ENCODE data around the gene PLCH1. TPM values are rescaled to one million over a fixed set of nuclear protein-coding genes. Genes with fewer than 3 reads are reported as not detected.

The PLCH1 gene
- total RNA-seq, 1 donor from 2014 or later, result 1.1 TPM

DNA sequence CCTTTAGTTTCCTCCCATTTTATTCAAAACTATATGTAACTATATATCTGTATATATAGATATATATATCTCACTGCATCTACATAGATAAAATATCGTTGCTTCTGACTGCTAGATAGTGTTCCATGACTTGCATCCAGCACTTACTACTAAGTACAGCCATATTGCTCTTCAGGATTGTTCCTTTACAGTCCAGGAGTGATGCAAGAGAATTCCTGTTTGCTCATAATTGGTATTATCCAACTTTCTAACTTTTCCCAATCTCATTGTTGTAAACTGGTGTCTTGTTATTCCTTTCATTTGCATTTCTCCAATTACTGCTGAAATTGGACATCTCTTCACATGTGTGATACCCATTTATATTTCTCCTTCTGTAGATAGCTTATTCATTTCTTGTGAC lies 351.6 kb downstream of the PLCH1 start:
- TF ChIP-seq CTCF (IDR thresholded peaks at IDR 0.05; ENCODE audit: partially characterized antibody, unreplicated experiment), result no peak
- Mint-ChIP-seq H3K36me3 (ENCODE audit: unreplicated experiment) (no peaks in the 10 kb centered on the region), H3K9me3 (ENCODE audit: unreplicated experiment) (peaks cover 2% of the 10 kb centered on the region), H3K4me3 (ENCODE audit: unreplicated experiment) (no peak overlapping the region), H3K4me1 (ENCODE audit: low read depth, unreplicated experiment) (peaks cover 4% of the 10 kb centered on the region), H3K27me3 (ENCODE audit: unreplicated experiment) (no peaks in the 10 kb centered on the region), H3K27ac (ENCODE audit: unreplicated experiment) (no peak overlapping the region)
- no peak for DNase-seq

DNA sequence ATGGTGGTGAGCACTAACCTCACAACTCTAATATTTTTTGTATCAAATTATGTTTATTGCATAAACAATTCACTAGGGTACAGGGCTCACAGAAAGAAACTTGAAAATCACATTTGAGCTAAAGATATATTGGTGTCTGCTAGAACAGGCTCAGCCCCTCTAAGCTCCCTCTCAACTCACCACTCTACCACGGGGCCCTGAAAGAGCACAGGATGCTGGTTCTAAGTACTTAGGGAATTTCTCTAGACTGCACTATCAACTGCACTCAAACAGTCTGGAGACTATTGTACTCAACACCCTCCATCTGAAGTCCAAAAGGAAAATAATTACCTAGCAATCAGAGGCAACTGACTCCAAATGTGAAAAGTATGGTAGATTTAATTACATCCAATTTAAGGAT lies 352.7 kb downstream of the PLCH1 start:
- Mint-ChIP-seq H3K27ac (ENCODE audit: unreplicated experiment) (no peak overlapping the region), H3K4me1 (ENCODE audit: low read depth, unreplicated experiment) (peaks cover 10% of the 10 kb centered on the region), H3K4me3 (ENCODE audit: unreplicated experiment) (no peak overlapping the region), H3K9me3 (ENCODE audit: unreplicated experiment) (peaks cover 2% of the 10 kb centered on the region), H3K27me3 (ENCODE audit: unreplicated experiment) (no peaks in the 10 kb centered on the region), H3K36me3 (ENCODE audit: unreplicated experiment) (no peaks in the 10 kb centered on the region)
- TF ChIP-seq CTCF (IDR thresholded peaks at IDR 0.05; ENCODE audit: partially characterized antibody, unreplicated experiment), result no peak
- DNase-seq, result no peak

DNA sequence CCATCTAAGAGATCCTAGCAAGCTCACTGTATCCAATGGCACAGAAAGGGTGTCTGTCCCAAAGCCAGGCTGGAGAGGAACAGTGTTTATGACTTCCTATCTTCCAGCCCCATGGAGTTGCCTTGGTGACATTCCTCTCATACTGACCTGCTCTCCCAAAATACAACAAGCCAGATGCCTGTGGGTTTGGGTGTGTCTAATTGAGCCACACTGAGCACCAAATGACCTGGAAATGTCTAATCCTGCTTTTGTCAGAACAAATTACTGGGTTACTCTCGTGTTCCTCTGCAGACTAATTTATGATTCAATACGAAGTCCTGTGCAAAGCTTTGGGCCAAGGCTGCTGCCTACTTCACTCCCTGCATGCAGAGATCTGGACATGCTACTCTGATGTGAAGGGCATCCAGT lies 353.3 kb downstream of the PLCH1 start:
- TF ChIP-seq CTCF (IDR thresholded peaks at IDR 0.05; ENCODE audit: partially characterized antibody, unreplicated experiment), result no peak
- Mint-ChIP-seq H3K4me1 (ENCODE audit: low read depth, unreplicated experiment) (peaks cover 14% of the 10 kb centered on the region), H3K27me3 (ENCODE audit: unreplicated experiment) (no peaks in the 10 kb centered on the region), H3K27ac (ENCODE audit: unreplicated experiment) (no peak overlapping the region), H3K4me3 (ENCODE audit: unreplicated experiment) (no peak overlapping the region), H3K9me3 (ENCODE audit: unreplicated experiment) (peaks cover 2% of the 10 kb centered on the region), H3K36me3 (ENCODE audit: unreplicated experiment) (no peaks in the 10 kb centered on the region)
- DNase-seq, result no peak

- Mint-ChIP-seq H3K4me1 (ENCODE audit: low read depth, unreplicated experiment) (peaks cover 18% of the 10 kb centered on the region), H3K27me3 (ENCODE audit: unreplicated experiment) (no peaks in the 10 kb centered on the region), H3K27ac (ENCODE audit: unreplicated experiment) (no peak overlapping the region), H3K36me3 (ENCODE audit: unreplicated experiment) (no peaks in the 10 kb centered on the region), H3K4me3 (ENCODE audit: unreplicated experiment) (no peak overlapping the region), H3K9me3 (ENCODE audit: unreplicated experiment) (peaks cover 2% of the 10 kb centered on the region)
- DNase-seq, result no peak
- TF ChIP-seq CTCF (IDR thresholded peaks at IDR 0.05; ENCODE audit: partially characterized antibody, unreplicated experiment), result no peak
Observed at GRCh38 chr3:155391104-155391503, 353.8 kb downstream of the PLCH1 start.

GRCh38 chr3:155390351-155390750 lies 354.5 kb downstream of the PLCH1 start:
- H3K27me3 Mint-ChIP-seq (ENCODE audit: unreplicated experiment), result no peaks in the 10 kb centered on the region
- no peak for DNase-seq
- no peak overlapping the region for H3K27ac Mint-ChIP-seq (ENCODE audit: unreplicated experiment)
- no peak overlapping the region for H3K4me3 Mint-ChIP-seq (ENCODE audit: unreplicated experiment)
- peaks cover 22% of the 10 kb centered on the region for H3K4me1 Mint-ChIP-seq (ENCODE audit: low read depth, unreplicated experiment)
- H3K9me3 Mint-ChIP-seq (ENCODE audit: unreplicated experiment), result peaks cover 2% of the 10 kb centered on the region
- TF ChIP-seq CTCF (IDR thresholded peaks at IDR 0.05; ENCODE audit: partially characterized antibody, unreplicated experiment), result no peak
- no peaks in the 10 kb centered on the region for H3K36me3 Mint-ChIP-seq (ENCODE audit: unreplicated experiment)
